Mucosa of descending colon (tissue), 3 donors: ENCODE measurements around the gene ACY1. TPM values are rescaled to one million over a fixed set of nuclear protein-coding genes. Genes with fewer than 3 reads are reported as not detected.

Experiments
- ATAC-seq: fragments of 200-7000 bp; cut with Tn5 transposase; one replicate; pipeline ENCODE4 v1.9.1; 2020; ENCODE audit warnings: mild to moderate bottlenecking, moderate library complexity
- DNase-seq, 3 donors: peaks; one replicate each; pipeline ENCODE4 v3.0.0-alpha.2; 2020
- H3K36me3 ChIP-seq: fragments of 200-600 bp; one replicate; pipeline ENCODE4 v1.8.0; 2021; ENCODE audit warnings: low read depth, mild to moderate bottlenecking
- H3K4me1 ChIP-seq: fragments of 200-600 bp; one replicate; pipeline ENCODE4 v1.8.0; 2021; ENCODE audit warnings: low read depth, mild to moderate bottlenecking
- H3K4me3 ChIP-seq: fragments of 200-600 bp; one replicate; pipeline ENCODE4 v1.8.0; 2021; ENCODE audit warnings: mild to moderate bottlenecking
- H3K9me3 ChIP-seq: fragments of 200-600 bp; one replicate; pipeline ENCODE4 v1.8.0; 2021; ENCODE audit warnings: mild to moderate bottlenecking
- intact Hi-C, 2 donors: fragments of 100-400 bp; cut with DNase I in 1 of 2; cut with micrococcal nuclease in 1 of 2; formaldehyde crosslinking; loops; one replicate each; pipeline versions ENCODE4 v1.11.0 to v1.11.1; 2022; cut with DNase I, micrococcal nuclease
- total RNA-seq, 3 donors: library from RNA; stranded (reverse); fragmentation: NEBNext Ultra II Directional in 2 of 3; extraction: Animal tissue kit (Norgen Biotek cat#: 25700) in 2 of 3; gene quantifications; one replicate each; pipeline versions ENCODE4 v1.2.1 to v1.2.4, GENCODE V29; 2021 to 2023
- TF ChIP-seq, protein P1 (sequence below): fragments of 200-600 bp; IDR thresholded peaks from one replicate; pipeline ENCODE4 v1.8.0; 2022; ENCODE audit warnings: antibody characterized with exemption, mild to moderate bottlenecking
- donor health status: DM: no; HTN: no; CAD: no; lungs with moderate emphysema.
- donor health status: DM: no; HTN: no; CAD: no.
- donor health status: DM: no; HTN: yes; CAD: no.

The ACY1 gene
- total RNA-seq, 3 donors from 2014 or later = 79.9 to 180 (median 133) TPM

DNA sequence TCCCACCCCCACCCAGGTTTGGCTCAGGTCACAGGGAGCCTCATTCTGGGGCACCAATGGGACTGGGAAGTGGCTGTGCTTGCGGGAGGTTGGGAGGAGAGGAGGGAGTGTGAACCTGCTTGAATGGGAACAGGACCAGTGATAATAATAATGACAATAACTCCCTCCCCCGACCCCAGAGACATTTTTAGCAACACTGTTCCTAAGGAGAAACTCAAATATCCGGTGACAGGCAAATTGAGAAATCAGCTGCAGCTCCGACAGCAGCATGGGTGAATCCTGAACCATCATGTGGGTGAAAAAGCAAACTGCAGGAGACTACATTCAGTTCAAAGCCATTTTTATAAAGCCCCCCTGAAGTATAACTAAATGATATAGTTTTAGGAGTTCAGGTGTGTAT, 24.0 kb downstream of the ACY1 start:
- DNase-seq (no peak), ATAC-seq (no peak)
- TF ChIP-seq, protein P1, sequence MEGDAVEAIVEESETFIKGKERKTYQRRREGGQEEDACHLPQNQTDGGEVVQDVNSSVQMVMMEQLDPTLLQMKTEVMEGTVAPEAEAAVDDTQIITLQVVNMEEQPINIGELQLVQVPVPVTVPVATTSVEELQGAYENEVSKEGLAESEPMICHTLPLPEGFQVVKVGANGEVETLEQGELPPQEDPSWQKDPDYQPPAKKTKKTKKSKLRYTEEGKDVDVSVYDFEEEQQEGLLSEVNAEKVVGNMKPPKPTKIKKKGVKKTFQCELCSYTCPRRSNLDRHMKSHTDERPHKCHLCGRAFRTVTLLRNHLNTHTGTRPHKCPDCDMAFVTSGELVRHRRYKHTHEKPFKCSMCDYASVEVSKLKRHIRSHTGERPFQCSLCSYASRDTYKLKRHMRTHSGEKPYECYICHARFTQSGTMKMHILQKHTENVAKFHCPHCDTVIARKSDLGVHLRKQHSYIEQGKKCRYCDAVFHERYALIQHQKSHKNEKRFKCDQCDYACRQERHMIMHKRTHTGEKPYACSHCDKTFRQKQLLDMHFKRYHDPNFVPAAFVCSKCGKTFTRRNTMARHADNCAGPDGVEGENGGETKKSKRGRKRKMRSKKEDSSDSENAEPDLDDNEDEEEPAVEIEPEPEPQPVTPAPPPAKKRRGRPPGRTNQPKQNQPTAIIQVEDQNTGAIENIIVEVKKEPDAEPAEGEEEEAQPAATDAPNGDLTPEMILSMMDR = no peak
- Histone ChIP-seq H3K36me3 (no peaks in the 10 kb centered on the region), H3K4me1 (no peaks in the 10 kb centered on the region), H3K4me3 (no peak overlapping the region), H3K9me3 (no peaks in the 10 kb centered on the region)
- intact Hi-C loops = no loop called here

DNA sequence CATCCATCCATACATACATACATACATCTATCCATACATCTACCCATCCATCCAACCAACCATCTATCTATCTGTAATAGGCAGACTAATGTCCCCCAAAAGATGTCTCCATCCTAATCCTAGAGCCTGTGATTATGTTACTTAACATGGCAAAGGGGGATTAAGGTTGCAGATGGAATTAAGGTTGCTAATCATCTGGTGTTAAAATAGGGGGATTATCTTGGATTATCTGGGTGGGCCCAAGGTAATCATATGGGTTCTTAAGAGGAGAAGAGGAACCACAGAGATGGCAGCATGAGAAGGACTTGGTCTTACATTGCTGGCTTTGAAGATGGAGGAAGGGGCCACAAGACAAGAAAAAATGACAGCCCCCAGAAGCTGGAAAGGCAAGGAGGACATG, 27.1 kb downstream of the ACY1 start:
- intact Hi-C loops = no loop called here
- TF ChIP-seq, protein P1 = no peak

DNA sequence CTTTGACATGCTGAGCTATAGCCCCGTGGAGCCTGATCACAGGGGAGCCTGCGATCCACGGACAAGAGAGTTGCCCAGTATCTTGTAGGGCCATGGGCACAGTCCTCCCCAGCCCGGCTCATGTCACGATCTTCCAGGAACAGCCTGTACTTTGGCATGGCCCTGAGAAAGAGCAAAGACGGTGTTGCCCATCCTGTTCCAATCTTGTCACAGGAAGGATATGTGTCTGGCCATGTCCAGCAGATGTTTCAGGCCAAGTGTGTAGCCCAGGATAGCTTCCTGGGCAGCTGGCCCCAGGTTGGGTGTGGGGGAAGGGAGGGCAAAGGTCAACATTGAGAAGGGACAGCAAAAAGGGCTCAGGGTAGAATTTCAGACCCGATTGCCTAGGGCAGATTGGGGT, 29.4 kb downstream of the ACY1 start:
- TF ChIP-seq, protein P1 = no peak
- DNase-seq (no peak), ATAC-seq (no peak)
- H3K9me3 ChIP-seq = no peaks in the 10 kb centered on the region
- intact Hi-C loops = no loop called here
- H3K36me3 ChIP-seq = no peaks in the 10 kb centered on the region
- no peaks in the 10 kb centered on the region for H3K4me1 ChIP-seq
- H3K4me3 ChIP-seq = no peak overlapping the region

More for the DNA sequence above, 27.1 kb downstream of the ACY1 start:
- Histone ChIP-seq H3K36me3 (no peaks in the 10 kb centered on the region), H3K9me3 (no peaks in the 10 kb centered on the region), H3K4me3 (no peak overlapping the region), H3K4me1 (no peaks in the 10 kb centered on the region)
- DNase-seq (no peak), ATAC-seq (no peak)

DNA sequence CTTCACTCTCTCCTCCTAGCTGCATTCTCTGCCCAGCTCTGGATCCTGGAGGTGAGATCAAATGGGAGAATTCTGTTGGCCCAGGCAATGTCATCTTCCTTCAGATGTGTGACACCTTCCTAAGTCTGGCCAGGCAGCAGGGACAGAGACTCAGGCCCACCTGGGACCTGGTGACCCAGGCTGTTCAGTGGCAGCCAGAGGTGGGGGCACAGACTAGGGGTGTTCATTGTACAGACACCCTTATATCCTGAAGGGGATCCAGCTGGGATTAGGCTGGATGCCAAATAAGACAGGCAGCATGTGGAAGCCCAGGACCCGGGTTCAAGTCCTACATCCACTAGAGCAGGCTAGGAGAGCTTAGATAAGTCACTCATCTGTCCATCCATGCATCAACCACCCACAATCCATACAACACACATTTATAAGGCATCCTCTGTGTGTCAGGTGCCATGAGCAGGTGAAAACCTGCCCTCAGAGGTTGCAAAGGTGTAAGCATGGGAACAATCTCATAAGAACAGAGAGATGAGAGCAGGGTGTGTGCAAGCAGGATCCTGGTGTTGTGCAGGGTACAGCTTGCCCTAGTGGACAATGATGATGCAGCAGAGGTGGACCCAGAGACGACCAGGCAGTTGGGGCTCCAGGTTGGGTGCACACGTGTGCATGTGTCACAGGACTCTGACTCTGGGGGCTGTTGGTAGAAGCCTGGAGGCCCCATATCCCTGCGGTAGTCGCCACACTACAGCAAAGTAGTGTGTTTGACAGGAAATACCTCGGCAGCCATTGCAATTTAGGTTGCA, 30.7 kb downstream of the ACY1 start:
- TF ChIP-seq, protein P1 = no peak
- no peaks in the 10 kb centered on the region for H3K4me1 ChIP-seq
- no peak overlapping the region for H3K4me3 ChIP-seq
- ATAC-seq = no peak
- H3K9me3 ChIP-seq = no peaks in the 10 kb centered on the region
- DNase-seq = no peak
- intact Hi-C loops = no loop called here
- H3K36me3 ChIP-seq = no peaks in the 10 kb centered on the region

DNA sequence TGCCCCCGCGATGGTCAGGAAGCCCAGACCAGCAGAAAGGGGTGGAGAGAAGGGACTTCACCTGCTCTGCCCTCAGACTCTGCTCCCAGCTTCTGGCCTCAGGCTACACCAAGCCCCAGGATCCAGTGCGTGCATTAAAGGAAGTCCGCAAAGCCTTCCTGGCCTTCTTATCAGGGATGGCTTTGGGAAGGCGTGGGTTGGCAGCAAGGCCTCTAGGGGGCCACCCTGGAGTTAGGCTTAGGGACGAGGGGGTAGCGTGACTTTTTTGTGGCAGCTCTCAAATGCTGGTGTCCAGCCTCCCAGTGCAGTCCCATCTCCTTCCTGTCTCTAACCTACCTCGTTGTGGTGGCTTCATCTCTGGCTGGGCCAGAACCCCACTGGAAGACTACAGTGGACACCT, 31.3 kb downstream of the ACY1 start:
- ATAC-seq (no peak), DNase-seq (no peak)
- TF ChIP-seq, protein P1 = no peak
- H3K36me3 ChIP-seq = no peaks in the 10 kb centered on the region
- H3K9me3 ChIP-seq = no peaks in the 10 kb centered on the region
- intact Hi-C loops = no loop called here
- no peaks in the 10 kb centered on the region for H3K4me1 ChIP-seq
- no peak overlapping the region for H3K4me3 ChIP-seq
